Stimulated activated naive CD8-positive, alpha-beta T cell treated with anti-CD3 and anti-CD28 coated beads, Interleukin-15, amount 100 ng/mL, for 72 hours (primary cell): ENCODE results near the gene SNX13.
A peak's percentile ranks its signal among the peaks of the same experiment; 100 is the strongest.

Experiments used
- ATAC-seq: fragments of 150-1000 bp; cut with Tn5 transposase; 2 replicates; pipeline ENCODE4 v1.10.0; 2021; ENCODE audit warnings: mild to moderate bottlenecking, moderate library complexity
- DNase-seq, 2 donors: peaks; one replicate each; pipeline ENCODE4 v3.0.0; 2021 to 2022
- H3K27ac Mint-ChIP-seq, 2 donors: one replicate each; pipeline ENCODE4 v1.8.0; 2022; ENCODE audit warnings: mild to moderate bottlenecking in 2 of 2, mixed read lengths in 2 of 2, moderate library complexity in 2 of 2
- H3K27me3 Mint-ChIP-seq: one replicate; pipeline ENCODE4 v1.8.0; 2022; ENCODE audit warnings: mixed read lengths
- H3K4me1 Mint-ChIP-seq: one replicate; pipeline ENCODE4 v1.8.0; 2022; ENCODE audit warnings: mild to moderate bottlenecking, mixed read lengths
- H3K4me3 Mint-ChIP-seq, 2 donors: one replicate each; pipeline ENCODE4 v1.8.0; 2022; ENCODE audit warnings: mild to moderate bottlenecking in 2 of 2, mixed read lengths in 2 of 2, moderate library complexity in 1 of 2
- H3K9me3 Mint-ChIP-seq, 2 donors: one replicate each; pipeline ENCODE4 v1.8.0; 2022; ENCODE audit warnings: mixed read lengths in 2 of 2

Gene SNX13, protein sequence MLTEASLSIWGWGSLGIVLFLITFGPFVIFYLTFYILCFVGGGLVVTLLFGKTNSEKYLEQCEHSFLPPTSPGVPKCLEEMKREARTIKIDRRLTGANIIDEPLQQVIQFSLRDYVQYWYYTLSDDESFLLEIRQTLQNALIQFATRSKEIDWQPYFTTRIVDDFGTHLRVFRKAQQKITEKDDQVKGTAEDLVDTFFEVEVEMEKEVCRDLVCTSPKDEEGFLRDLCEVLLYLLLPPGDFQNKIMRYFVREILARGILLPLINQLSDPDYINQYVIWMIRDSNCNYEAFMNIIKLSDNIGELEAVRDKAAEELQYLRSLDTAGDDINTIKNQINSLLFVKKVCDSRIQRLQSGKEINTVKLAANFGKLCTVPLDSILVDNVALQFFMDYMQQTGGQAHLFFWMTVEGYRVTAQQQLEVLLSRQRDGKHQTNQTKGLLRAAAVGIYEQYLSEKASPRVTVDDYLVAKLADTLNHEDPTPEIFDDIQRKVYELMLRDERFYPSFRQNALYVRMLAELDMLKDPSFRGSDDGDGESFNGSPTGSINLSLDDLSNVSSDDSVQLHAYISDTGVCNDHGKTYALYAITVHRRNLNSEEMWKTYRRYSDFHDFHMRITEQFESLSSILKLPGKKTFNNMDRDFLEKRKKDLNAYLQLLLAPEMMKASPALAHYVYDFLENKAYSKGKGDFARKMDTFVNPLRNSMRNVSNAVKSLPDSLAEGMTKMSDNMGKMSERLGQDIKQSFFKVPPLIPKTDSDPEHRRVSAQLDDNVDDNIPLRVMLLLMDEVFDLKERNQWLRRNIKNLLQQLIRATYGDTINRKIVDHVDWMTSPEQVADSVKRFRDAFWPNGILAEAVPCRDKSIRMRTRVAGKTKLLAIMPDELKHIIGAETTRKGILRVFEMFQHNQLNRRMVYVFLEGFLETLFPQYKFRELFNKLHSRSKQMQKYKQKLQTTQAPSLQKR

DNA sequence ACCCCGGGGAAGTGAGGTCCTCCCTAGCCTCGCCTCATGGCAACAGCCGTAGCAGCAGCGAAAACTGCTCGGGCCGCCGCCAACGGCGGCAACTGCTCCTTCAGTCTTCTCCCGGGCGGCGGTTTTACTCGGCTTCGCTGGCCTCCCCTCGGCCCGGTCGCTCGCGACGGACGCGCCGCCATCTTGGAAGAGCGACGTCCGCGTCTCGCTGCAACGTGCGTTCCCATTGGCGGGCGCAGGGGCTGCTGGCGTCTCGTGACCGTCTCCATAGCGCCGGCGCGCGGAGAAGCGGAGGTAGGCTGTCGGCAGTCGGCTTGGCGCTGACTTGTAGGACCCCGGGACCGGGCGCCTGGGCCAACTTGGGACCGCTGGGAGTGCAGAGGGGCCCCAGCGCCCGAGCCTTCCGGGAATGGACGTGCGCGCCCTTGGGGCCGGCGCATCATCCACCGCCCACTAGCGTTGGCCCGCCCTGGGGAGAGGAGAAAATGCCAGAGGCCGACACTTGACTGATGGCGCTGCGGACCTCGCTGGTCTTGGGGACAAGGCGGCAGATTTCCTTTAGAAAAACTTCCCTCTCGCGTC is at the start of gene SNX13:
TSS of gene SNX13 (minus strand) at position 193 of the 582 bp plus-strand sequence. CDS start 199 bp downstream, outside the sequence.
- Mint-ChIP-seq H3K27me3 (no peaks in the 10 kb centered on the region), H3K4me1 (peaks cover 45% of the 10 kb centered on the region), H3K27ac (peak within 1 kb of the TSS; percentile 99 to 100), H3K4me3 (peak within 1 kb of the TSS; percentile 99 to 100), H3K9me3 (no peaks in the 10 kb centered on the region)
- peak; percentile 91 for ATAC-seq
- peak; percentile 85 to 91 for DNase-seq

DNA sequence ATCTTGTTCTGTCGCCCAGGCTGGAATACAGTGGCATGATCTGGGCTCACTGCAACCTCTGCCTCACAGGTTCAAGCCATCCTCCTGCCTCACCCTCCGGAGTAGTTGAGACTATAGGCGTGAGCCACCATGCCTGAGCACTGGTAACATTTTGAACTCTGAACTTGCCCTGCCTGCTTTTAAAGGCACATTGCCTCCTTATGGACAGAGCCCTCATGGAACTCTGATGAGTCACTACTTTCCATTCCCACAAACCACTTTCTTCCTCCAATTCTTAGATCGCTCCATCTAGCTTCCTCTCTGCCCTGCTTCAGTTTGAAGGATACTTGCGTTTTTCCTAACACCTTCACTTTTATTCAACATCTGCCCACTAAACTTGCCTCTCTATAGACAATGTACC is 49.3 kb upstream of the SNX13 start:
- no peaks in the 10 kb centered on the region for H3K27me3 Mint-ChIP-seq
- H3K4me1 Mint-ChIP-seq: no peaks in the 10 kb centered on the region
- no peak overlapping the region for H3K4me3 Mint-ChIP-seq
- H3K9me3 Mint-ChIP-seq: no peaks in the 10 kb centered on the region
- ATAC-seq (no peak), DNase-seq (no peak)
- no peak overlapping the region for H3K27ac Mint-ChIP-seq

DNA sequence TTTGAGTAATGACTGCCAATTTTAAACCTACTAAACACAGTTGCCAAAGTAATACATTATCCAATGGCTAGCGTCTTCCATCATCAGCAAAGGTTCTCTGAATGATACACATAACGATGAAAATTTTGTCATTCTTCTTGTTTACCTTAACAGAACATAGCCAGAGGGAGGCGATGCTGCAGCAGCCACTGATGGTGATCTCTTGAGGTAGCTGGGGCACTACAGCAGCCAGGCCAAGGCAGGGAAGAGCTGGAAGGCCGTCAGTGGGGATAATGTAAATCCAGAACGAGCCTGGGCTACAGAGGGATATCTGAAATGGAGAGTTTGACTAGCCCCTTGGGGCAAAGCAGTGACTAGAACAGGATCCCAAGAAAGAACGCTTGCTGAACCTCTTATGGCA is 48.6 kb upstream of the SNX13 start:
- ATAC-seq (no peak), DNase-seq (no peak)
- Mint-ChIP-seq H3K9me3 (no peaks in the 10 kb centered on the region), H3K27me3 (no peaks in the 10 kb centered on the region), H3K4me3 (no peak overlapping the region), H3K4me1 (no peaks in the 10 kb centered on the region), H3K27ac (no peak overlapping the region)

DNA sequence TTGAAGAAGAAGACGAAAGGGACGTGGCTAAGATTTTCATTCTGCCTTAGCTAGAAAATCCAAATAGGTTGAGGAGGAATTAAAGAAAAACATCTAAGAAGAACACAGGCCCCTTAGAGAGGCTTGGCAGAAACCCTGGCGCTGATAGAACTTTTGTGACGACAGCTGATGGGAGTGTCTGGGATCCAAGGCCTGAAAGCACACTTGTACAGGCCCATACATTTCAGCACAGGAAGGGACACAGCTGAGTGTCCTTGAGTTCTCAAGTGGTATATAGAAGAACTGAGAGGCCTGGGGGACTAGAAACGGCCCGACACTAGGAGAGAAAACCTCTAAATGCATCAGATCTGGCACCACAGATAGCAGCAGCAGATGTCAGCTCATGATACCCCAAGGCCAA is 47.8 kb upstream of the SNX13 start:
- ATAC-seq (no peak), DNase-seq (no peak)
- peaks cover 3% of the 10 kb centered on the region for H3K4me1 Mint-ChIP-seq
- no peaks in the 10 kb centered on the region for H3K27me3 Mint-ChIP-seq
- H3K27ac Mint-ChIP-seq: no peak overlapping the region
- H3K4me3 Mint-ChIP-seq: no peak overlapping the region
- H3K9me3 Mint-ChIP-seq: no peaks in the 10 kb centered on the region

DNA sequence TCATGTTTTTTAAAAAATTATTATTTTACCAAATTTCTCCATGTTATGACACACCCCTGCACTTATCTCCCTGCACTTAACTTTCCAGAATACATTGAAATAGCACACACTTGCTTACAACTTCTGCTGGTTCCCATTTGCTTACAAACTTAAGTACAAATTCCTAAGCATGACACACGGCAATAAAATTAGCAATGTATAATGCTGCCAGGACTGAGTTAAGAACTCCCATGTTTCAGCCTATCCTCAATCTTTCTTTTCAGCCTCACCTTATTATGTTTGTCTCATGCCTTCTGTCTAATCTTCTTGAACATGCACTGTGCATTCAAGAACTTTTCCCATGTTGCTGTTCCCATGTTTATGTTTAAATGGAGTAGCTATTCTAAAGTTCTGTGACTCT is 46.6 kb upstream of the SNX13 start:
- Mint-ChIP-seq H3K4me3 (no peak overlapping the region), H3K27ac (no peak overlapping the region), H3K4me1 (peaks cover 6% of the 10 kb centered on the region), H3K27me3 (no peaks in the 10 kb centered on the region), H3K9me3 (no peaks in the 10 kb centered on the region)
- no peak for ATAC-seq
- no peak for DNase-seq

DNA sequence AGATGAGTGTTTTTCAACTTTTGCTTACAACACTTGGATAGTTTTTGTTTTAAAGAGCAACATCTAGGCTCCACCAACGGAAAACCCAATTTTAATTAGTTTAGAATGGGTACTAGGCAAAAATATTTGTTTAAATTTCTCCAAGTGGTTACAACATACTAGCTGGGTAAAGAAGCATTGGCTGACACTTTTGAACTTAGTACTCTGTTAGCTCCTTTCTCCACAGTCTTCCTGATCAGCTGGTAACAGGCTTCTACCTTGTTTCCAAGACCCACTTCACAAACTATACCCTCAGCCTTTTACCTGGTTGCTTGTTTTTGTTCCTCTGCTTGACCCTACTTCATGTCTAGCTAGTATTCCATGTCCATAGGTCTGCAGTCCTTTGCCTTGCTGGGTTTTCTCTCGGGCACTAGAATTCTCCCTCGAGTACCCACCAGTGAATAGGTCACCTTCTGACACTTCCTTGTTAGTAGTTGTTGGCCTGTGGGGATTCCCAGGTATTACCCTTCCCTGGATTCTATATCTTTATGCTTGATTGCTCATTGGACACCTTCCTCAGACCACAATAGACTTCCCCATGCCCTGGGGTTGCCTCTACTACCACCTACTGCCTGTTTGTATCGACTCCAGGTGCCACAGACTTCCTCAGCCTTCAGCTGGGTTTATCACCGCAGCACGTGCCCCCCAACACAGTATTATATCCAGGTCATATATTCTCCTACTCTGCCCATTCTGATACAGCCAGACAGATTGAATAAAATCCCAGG is 45.4 kb upstream of the SNX13 start:
- H3K4me1 Mint-ChIP-seq: peaks cover 6% of the 10 kb centered on the region
- no peak overlapping the region for H3K4me3 Mint-ChIP-seq
- DNase-seq (no peak), ATAC-seq (no peak)
- no peak overlapping the region for H3K27ac Mint-ChIP-seq
- no peaks in the 10 kb centered on the region for H3K27me3 Mint-ChIP-seq
- no peaks in the 10 kb centered on the region for H3K9me3 Mint-ChIP-seq

DNA sequence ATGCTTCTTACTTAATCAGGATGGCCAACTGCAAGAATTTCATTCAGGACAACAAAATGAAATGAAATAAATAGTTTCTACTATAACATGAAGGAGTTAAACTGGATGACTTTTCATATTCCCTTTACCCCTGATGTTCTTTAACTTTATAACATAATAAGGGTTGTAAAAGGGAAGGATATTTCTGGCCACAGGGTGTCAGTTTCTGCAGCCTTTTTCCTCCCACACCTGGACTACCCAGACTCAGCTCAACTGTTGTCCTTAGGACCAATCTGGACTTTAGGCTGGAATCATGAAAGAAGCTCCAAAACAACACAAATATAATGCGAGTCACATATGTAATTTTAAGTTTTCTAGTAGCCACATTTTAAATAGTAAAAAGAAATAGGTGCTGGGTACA is 44.0 kb upstream of the SNX13 start:
- ATAC-seq: no peak
- peaks cover 6% of the 10 kb centered on the region for H3K4me1 Mint-ChIP-seq
- no peaks in the 10 kb centered on the region for H3K9me3 Mint-ChIP-seq
- no peak overlapping the region for H3K27ac Mint-ChIP-seq
- DNase-seq: no peak
- no peak overlapping the region for H3K4me3 Mint-ChIP-seq
- H3K27me3 Mint-ChIP-seq: no peaks in the 10 kb centered on the region

DNA sequence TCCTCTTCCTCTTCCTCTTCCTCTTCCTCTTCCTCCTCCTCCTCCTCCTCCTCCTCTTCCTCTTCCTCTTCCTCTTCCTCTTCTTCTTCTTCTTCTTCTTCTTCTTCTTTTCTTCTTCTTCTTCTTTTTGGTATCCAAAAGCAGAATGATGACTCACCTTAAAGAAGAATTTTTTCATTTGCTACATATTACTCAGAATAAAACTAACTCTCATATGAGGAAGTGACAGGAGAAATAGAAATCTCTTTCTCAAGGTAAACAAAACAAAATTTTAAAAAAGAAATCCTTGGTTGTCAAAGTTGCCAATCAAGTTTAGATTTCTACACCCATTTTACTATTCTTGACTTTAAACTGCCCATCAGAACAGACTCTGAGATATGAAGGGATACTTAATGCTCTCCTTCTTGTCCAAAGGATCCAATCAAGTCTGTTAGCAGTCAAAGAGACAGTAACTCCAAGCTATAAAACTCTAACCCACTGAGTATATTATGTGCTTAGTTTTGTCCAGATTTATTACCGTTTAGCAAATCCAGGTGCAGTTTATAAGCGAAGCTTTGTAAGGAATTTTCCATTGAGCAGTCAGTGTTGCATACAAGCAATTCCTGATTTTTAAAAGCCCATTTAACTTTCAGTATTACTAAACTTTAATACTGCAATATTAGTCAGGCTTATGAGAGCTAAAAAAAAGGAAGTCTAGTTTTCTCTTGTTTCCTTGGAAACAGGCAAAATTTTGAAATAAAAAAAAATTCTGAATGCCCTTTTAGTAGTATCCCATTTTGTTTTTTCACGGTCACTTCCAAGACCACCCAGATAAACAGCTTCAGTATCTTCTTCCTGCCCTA is 43.1 kb upstream of the SNX13 start:
- ATAC-seq (no peak), DNase-seq (no peak)
- no peak overlapping the region for H3K4me3 Mint-ChIP-seq
- no peak overlapping the region for H3K27ac Mint-ChIP-seq
- no peaks in the 10 kb centered on the region for H3K27me3 Mint-ChIP-seq
- no peaks in the 10 kb centered on the region for H3K9me3 Mint-ChIP-seq
- peaks cover 6% of the 10 kb centered on the region for H3K4me1 Mint-ChIP-seq

DNA sequence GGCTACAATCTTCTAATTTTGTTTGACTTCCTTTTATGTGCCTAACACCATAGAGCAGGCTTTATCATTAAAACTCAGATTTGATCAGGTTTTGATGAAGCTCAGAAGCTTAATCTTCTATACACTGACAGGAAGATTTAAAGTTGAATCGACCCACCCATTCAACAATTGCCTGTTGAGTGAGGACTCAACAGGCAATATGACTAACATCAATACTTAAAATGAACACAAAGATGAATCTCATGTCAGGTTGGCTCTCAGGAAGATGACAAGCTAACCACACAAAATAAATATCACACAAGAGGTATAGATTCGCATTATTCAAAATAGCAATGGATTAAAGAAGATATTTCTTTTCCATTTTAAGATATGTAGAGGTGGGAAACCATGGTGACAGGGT is 36.7 kb upstream of the SNX13 start:
- no peaks in the 10 kb centered on the region for H3K4me1 Mint-ChIP-seq
- no peak overlapping the region for H3K4me3 Mint-ChIP-seq
- no peaks in the 10 kb centered on the region for H3K27me3 Mint-ChIP-seq
- no peak overlapping the region for H3K27ac Mint-ChIP-seq
- no peaks in the 10 kb centered on the region for H3K9me3 Mint-ChIP-seq
- DNase-seq (no peak), ATAC-seq (no peak)

DNA sequence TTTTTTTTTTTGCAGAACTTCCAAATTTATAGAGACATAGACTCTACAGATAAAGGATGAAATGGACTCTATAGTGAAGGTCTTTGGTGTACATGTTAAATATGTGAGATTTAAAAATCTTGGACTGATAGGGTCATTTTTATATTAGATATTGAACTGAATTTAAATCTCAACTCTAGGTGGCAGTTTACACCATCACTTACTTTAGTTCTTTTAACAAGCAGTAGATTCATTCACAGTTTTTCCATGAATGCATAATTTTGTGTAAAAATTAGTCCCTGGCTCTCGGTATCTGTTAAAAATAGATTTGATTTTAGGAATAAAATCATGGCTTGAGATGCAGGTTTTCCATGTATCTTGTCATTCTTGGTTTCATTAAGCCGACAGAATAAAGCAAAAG is 31.1 kb upstream of the SNX13 start:
- Mint-ChIP-seq H3K27ac (no peak overlapping the region), H3K27me3 (no peaks in the 10 kb centered on the region), H3K9me3 (no peaks in the 10 kb centered on the region), H3K4me3 (no peak overlapping the region), H3K4me1 (no peaks in the 10 kb centered on the region)
- DNase-seq (no peak), ATAC-seq (no peak)

DNA sequence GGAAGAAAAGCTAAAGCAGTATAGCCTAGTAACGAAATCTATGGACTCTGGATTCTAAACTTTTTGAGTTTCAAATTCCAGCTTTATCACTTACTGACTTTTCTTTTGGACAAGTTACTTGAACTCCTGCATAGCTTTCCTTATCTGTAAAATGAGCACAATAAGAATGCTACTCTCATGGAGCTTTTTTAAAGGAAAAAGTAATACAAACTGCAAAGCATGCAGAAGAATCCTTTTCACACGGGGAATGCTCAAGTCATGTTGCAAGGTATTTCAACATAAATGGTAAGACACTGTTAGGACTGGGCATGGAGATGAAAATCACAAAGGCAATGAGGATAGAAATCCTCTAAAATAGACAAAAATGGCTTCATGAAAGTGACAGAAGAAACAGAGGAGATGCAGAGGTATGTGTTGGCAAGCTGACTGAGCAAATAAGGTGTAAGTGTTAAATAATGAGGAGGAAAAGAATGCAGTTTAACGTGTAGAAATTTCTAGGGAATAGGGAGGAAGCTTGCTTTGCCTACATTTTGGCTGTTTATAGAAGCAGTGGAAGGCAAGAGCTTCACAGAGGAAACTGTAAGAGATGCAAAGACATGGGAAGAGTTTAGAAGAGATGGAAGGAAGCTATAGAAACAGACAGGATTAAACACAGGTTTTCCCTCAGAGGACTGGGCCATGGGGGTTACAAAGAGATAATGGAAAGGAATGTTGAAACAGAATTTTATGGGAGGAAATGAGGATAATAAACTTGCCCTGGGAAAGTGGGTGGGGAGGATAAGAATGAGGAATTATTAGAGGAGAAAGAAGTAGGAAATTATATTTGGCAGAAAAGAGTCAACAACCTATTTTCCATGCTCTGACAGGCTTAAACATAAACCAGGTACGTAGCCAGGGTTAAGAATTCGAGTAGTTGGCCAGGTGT is 28.8 kb upstream of the SNX13 start:
- H3K27me3 Mint-ChIP-seq: no peaks in the 10 kb centered on the region
- no peaks in the 10 kb centered on the region for H3K9me3 Mint-ChIP-seq
- H3K4me1 Mint-ChIP-seq: no peaks in the 10 kb centered on the region
- H3K4me3 Mint-ChIP-seq: no peak overlapping the region
- no peak for ATAC-seq
- DNase-seq: no peak
- no peak overlapping the region for H3K27ac Mint-ChIP-seq

DNA sequence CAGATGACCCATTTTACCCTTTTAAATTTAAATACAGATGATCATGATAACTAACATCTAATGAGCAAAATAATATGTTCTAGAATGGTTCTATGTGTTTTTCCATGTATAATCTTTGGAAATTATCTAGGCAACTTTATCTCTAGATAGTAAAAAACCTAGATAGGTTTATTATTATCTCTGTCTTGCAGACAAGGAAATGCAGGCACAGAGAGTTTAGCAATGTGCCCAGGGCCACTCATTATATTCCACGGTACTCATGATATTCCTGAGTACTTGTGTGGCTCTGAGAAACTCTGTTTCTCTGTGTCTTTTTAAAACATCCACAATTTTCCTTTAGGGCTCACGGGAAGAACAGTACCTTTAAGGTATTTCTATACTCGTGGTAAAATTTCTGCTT is 26.4 kb upstream of the SNX13 start:
- DNase-seq (no peak), ATAC-seq (no peak)
- no peak overlapping the region for H3K4me3 Mint-ChIP-seq
- H3K27ac Mint-ChIP-seq: no peak overlapping the region
- no peaks in the 10 kb centered on the region for H3K4me1 Mint-ChIP-seq
- no peaks in the 10 kb centered on the region for H3K27me3 Mint-ChIP-seq
- no peaks in the 10 kb centered on the region for H3K9me3 Mint-ChIP-seq

DNA sequence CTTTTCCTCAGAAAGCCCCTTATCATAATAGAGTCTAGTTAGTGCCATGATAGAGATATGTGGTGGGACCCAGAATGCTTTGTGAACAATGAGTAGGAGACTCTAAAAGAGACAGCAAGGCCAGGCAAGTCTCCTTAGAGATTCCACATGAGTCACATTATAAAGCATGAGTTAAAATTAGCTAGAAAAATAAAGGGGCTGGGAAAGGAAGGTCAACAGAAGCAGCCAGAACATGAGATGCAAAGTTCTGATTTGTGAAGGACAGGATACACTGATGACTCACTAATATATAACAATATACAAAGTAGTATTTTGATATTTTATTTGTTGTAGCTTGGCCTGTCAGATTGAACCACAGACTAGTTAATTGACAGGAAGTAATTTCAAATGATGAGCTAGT is 25.3 kb upstream of the SNX13 start:
- no peak for DNase-seq
- Mint-ChIP-seq H3K9me3 (no peaks in the 10 kb centered on the region), H3K4me1 (no peaks in the 10 kb centered on the region), H3K27me3 (no peaks in the 10 kb centered on the region), H3K27ac (no peak overlapping the region), H3K4me3 (no peak overlapping the region)
- ATAC-seq: no peak

DNA sequence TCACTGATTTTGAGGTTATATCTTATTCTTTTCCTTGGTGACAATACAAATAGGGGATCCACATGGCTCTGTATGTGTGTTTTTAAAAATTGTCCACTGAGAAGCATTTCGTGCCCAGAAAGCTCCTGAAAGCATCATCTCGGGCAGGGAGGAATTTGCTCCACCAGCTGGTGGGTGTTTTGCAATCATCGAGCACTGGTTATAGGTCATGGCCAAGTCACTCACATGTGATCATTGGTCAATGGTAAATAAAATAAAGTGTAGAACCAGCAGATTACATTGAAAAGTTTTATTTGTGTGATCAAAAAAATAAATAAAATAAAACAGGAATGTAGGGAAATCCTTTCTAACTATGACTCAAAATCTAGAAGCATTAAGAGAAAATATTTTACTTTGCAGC is 23.0 kb upstream of the SNX13 start:
- no peaks in the 10 kb centered on the region for H3K4me1 Mint-ChIP-seq

More for the DNA sequence above, 23.0 kb upstream of the SNX13 start:
- ATAC-seq (no peak), DNase-seq (no peak)
- H3K27ac Mint-ChIP-seq: no peak overlapping the region
- peaks cover 6% of the 10 kb centered on the region for H3K27me3 Mint-ChIP-seq
- no peak overlapping the region for H3K4me3 Mint-ChIP-seq
- H3K9me3 Mint-ChIP-seq: no peaks in the 10 kb centered on the region
